ENCODE measurements around the gene SIMC1.
A peak's percentile ranks its signal among the peaks of the same experiment; 100 is the strongest.

DNA sequence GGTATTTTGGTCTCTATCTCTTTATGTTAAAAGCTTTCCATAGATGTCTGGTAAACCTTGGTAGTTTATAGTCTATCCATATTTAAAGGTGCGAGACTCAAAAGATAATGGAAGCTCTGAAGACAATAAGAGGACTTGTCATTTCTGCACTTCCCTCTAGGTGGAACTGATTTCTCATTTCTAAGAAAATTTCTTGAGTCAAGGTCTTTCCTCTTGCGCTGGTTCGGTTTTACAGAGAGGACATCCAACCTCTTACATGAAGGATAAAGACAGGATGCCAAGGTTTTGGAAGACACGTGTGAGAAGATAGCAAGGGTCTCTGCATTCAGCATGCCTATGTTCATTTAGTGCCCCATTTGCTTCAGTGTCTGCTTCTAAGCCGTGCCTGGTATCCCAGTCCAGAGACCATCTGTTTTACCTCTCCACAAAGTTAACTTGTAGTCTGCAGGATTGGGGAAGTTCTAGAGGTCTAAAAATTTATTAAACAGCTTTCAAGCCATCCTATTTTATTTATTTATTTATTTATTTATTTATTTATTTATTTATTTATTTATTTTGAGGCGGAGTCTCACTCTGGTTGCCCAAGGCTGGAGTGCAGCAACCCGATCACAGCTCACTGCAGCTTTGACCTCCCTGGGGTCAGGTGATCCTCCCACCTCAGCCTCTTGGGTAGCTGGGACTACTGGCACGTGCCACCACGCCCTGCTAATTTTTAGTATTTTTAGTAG is 81.8 kb downstream of the SIMC1 start:
- TF ChIP-seq, protein P1, sequence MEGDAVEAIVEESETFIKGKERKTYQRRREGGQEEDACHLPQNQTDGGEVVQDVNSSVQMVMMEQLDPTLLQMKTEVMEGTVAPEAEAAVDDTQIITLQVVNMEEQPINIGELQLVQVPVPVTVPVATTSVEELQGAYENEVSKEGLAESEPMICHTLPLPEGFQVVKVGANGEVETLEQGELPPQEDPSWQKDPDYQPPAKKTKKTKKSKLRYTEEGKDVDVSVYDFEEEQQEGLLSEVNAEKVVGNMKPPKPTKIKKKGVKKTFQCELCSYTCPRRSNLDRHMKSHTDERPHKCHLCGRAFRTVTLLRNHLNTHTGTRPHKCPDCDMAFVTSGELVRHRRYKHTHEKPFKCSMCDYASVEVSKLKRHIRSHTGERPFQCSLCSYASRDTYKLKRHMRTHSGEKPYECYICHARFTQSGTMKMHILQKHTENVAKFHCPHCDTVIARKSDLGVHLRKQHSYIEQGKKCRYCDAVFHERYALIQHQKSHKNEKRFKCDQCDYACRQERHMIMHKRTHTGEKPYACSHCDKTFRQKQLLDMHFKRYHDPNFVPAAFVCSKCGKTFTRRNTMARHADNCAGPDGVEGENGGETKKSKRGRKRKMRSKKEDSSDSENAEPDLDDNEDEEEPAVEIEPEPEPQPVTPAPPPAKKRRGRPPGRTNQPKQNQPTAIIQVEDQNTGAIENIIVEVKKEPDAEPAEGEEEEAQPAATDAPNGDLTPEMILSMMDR (conservative IDR thresholded peaks at IDR 0.05; ENCODE audit: low read depth, low read length): peak; percentile 44
- no peak for TF ChIP-seq EZH2 (IDR thresholded peaks at IDR 0.05; ENCODE audit: low read length, unreplicated experiment)

All from PC-3 (cell line).